Activated T-helper 2 cell treated with anti-CD3 and anti-CD28 coated beads, Interferon-gamma antibody, Interleukin-2, Interleukin-4, amounts not matched to agents 10 μg/mL and 5 μg/mL and 100 μg/mL, durations not matched to agents 14 hours and 24 hours and 36 hours (primary cell): ENCODE data around the gene MRAP2. TPM values are rescaled to one million over a fixed set of nuclear protein-coding genes. Genes with fewer than 3 reads are reported as not detected.
"Not testable (repeated sequence)": the region's sequence is repeated elsewhere in the genome, so short reads cannot be mapped to it uniquely, and the experiment has no call there.

ENCODE experiments used
- DNase-seq: peaks from one replicate; pipeline ENCODE4 v3.0.0; 2021; ENCODE audit warnings: low spot score
- H3K27ac Mint-ChIP-seq: one replicate; pipeline ENCODE4 v1.8.0; 2021; ENCODE audit warnings: mixed read lengths
- H3K27me3 Mint-ChIP-seq: one replicate; pipeline ENCODE4 v1.8.0; 2021; ENCODE audit warnings: low read depth, mixed read lengths
- H3K36me3 Mint-ChIP-seq: one replicate; pipeline ENCODE4 v1.8.0; 2021; ENCODE audit warnings: low read depth, mixed read lengths
- H3K4me1 Mint-ChIP-seq: one replicate; pipeline ENCODE4 v1.8.0; 2021; ENCODE audit warnings: low read depth, mixed read lengths
- H3K4me3 Mint-ChIP-seq: one replicate; pipeline ENCODE4 v1.8.0; 2021; ENCODE audit warnings: low read depth, mild to moderate bottlenecking, moderate library complexity, mixed read lengths
- H3K9me3 Mint-ChIP-seq: one replicate; pipeline ENCODE4 v1.8.0; 2021; ENCODE audit warnings: mixed read lengths
- intact Hi-C: fragments of 100-400 bp; cut with micrococcal nuclease; formaldehyde crosslinking; loops from one replicate; pipeline ENCODE4 v1.15.1; 2023
- total RNA-seq: library from RNA; stranded (reverse); gene quantifications from 2 replicates; pipeline ENCODE4 v1.2.3, GENCODE V29; 2022

MRAP2 gene
- total RNA-seq, 1 donor from 2014 or later, result 0.07 TPM

DNA sequence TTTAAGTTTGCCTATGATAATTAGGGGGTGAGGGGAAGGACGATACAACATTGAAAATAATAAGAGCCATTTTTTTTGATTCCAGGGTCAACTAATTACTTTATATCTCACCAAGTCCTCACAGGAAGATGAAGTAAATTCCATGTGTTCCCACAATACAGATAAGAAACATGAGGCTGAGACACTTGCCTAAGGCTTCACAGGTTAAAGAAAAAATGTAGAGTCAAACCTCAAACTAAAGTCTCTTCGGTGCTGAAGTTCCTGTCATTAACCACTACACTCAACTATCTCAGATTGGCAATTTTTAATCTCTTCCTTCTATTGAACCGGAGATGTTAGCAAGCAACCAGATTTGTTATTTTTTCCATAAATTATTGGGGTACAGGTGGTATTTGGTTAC, 33.0 kb downstream of the MRAP2 start:
- H3K4me3 Mint-ChIP-seq, result no peak overlapping the region
- H3K27me3 Mint-ChIP-seq, result no peaks in the 10 kb centered on the region
- no peak overlapping the region for H3K27ac Mint-ChIP-seq
- DNase-seq, result no peak
- H3K9me3 Mint-ChIP-seq, result no peaks in the 10 kb centered on the region
- intact Hi-C loops, result no loop called here
- H3K4me1 Mint-ChIP-seq, result no peaks in the 10 kb centered on the region
- H3K36me3 Mint-ChIP-seq, result no peaks in the 10 kb centered on the region

DNA sequence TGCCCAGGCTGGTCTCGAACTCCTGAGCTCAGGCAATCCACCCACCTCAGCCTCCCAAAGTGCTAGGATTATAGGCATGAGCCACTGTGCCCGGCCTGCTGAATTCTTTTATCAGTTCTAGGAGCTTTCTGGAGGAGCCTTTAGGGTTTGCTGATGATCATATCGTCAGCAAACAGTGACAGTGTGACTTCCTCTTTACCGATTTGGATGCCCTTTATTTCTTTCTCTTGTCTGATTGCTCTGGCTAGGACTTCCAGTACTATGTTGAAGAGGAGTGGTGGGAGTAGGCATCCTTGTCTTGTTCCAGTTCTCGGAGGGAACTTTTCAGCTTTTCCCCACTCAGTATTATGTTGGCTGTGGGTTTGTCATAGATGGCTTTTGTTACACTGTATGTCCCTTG, 35.3 kb downstream of the MRAP2 start:
- H3K27ac Mint-ChIP-seq, H3K27me3 Mint-ChIP-seq, H3K9me3 Mint-ChIP-seq, DNase-seq, H3K36me3 Mint-ChIP-seq, H3K4me3 Mint-ChIP-seq, intact Hi-C loops, H3K4me1 Mint-ChIP-seq: not testable (repeated sequence)

DNA sequence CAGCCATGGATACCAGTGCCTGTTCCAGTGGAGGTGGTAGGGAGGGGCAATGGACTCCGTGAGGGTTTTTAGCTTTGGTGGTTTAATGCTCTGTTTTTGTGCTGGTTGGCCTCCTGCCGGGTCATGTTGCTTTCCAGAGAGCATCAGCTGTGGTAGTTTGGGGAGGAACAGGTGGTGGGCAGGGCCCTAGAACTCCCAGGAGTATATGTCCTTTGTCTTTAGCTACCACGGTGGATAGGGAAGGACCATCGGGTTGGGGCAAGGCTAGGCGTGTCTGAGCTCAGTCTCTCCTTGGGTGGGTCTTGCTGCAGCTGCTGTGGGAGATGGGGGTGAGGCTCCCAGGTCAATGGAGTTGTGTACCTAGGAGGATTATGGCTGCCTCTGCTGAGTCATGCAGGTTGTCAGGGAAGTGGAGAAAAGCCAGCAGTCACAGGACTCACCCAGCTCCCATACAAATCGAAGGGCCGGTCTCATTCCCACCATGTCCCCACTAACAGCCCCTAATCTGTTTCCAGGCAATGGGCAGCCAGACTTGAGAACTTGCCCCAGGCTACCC, 38.9 kb downstream of the MRAP2 start:
- intact Hi-C loops, result no loop called here
- H3K27ac Mint-ChIP-seq, result no peak overlapping the region
- no peak for DNase-seq
- no peaks in the 10 kb centered on the region for H3K9me3 Mint-ChIP-seq
- H3K4me3 Mint-ChIP-seq, result no peak overlapping the region
- no peaks in the 10 kb centered on the region for H3K4me1 Mint-ChIP-seq
- H3K36me3 Mint-ChIP-seq, result no peaks in the 10 kb centered on the region
- no peaks in the 10 kb centered on the region for H3K27me3 Mint-ChIP-seq

DNA sequence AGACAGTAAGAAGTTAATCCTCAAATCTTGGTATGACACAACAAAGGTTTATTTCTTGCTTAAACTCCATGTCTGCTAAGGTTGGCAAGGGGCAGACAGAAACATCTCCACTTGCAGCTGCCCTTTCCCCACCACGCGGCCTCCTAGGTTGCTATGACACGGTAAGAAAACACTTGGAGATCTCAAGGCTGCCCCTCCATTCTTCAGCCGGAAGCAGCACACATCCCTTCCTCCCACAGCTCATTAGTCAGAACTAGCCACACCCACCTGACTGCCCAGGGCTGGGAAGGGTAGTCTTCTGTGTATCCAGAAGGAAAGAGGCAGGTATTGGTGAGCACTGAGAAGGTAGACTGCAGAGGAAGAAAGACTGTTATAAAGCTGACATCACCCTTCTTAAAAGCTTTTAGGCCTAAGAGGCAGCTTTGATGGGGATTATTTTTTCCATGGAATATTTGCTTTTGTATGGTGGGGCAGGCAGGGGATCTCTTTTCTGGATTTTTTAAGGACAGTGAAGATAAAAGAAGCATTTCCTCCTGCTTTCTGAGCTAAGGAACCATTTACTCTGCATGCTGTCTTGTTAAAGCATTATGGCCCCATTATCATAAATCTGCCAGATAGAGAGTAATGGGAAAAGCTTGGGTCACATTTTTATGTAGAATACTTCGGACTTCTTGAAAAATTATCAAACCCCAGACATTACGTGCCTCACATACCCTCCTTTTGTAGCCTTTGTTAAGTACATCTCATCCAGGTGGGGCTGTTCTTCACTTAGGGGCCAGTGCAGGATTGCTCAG, 41.6 kb downstream of the MRAP2 start:
- Mint-ChIP-seq H3K27ac (no peak overlapping the region), H3K27me3 (no peaks in the 10 kb centered on the region), H3K9me3 (no peaks in the 10 kb centered on the region), H3K36me3 (no peaks in the 10 kb centered on the region), H3K4me1 (no peaks in the 10 kb centered on the region), H3K4me3 (no peak overlapping the region)
- no peak for DNase-seq
- intact Hi-C loops, result no loop called here

DNA sequence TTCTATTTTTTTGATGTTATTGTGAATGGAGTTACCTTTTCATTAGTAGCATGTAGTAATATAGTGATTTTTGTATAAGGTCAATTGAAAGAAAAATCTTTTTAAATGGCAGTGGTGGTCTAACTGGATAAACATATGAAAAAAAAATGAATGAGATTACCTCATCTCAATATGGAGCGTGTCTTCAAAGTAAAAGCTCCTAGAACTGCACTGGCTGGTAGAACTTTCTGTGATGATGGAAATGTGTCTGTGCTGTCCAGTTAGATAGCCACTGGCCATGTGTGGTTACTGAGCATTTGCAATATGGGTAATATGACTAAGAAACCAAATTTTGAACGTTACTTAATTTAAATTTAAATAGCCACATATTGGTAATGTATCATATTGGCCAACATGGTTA, 44.1 kb downstream of the MRAP2 start:
- Mint-ChIP-seq H3K27ac (no peak overlapping the region), H3K4me1 (no peaks in the 10 kb centered on the region), H3K4me3 (no peak overlapping the region), H3K9me3 (no peaks in the 10 kb centered on the region), H3K36me3 (no peaks in the 10 kb centered on the region), H3K27me3 (no peaks in the 10 kb centered on the region)
- intact Hi-C loops, result no loop called here
- no peak for DNase-seq

DNA sequence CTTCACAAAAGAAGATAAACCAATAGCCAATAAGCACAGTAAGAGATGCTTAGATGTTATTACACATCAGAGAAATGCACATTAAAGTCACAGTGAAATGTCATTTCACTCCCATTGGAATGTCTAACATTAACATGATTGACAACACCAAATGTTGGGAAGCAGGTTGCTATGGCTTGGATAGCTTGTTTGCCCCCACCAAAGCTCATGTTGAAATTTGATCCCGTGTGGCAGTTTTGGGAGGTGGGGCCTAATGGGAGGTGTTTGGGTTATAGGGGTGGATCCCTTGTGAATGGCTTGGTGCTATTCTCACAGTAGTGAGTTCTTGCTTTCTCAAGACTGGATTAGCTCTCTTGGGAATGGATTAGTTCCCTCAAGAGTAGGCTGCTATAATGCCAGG, 44.8 kb downstream of the MRAP2 start:
- Mint-ChIP-seq H3K4me1 (no peaks in the 10 kb centered on the region), H3K27ac (no peak overlapping the region), H3K4me3 (no peak overlapping the region), H3K27me3 (no peaks in the 10 kb centered on the region), H3K36me3 (no peaks in the 10 kb centered on the region), H3K9me3 (no peaks in the 10 kb centered on the region)
- no peak for DNase-seq
- intact Hi-C loops, result no loop called here

DNA sequence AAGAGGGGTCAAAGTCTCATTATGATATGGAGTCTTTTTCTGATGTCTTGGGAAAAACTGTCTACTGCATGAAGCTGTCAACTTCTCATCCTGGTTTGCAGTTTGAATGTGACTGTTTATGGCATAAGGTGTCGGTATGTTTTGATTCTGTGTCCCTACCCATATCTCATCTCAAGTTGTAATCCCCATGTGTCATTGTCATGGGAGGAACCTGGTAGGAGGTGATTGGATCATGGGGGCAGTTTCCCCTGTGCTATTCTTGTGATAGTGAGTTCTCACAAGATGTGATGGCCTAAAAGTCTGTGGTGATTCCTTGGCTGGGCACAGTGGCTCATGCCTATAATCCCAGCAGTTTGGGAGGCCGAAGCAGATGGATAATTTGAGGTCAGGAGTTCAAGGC, 47.6 kb downstream of the MRAP2 start:
- Mint-ChIP-seq H3K9me3 (no peaks in the 10 kb centered on the region), H3K4me1 (no peaks in the 10 kb centered on the region), H3K4me3 (no peak overlapping the region), H3K36me3 (no peaks in the 10 kb centered on the region), H3K27me3 (no peaks in the 10 kb centered on the region), H3K27ac (no peak overlapping the region)
- intact Hi-C loops, result no loop called here
- DNase-seq, result no peak

DNA sequence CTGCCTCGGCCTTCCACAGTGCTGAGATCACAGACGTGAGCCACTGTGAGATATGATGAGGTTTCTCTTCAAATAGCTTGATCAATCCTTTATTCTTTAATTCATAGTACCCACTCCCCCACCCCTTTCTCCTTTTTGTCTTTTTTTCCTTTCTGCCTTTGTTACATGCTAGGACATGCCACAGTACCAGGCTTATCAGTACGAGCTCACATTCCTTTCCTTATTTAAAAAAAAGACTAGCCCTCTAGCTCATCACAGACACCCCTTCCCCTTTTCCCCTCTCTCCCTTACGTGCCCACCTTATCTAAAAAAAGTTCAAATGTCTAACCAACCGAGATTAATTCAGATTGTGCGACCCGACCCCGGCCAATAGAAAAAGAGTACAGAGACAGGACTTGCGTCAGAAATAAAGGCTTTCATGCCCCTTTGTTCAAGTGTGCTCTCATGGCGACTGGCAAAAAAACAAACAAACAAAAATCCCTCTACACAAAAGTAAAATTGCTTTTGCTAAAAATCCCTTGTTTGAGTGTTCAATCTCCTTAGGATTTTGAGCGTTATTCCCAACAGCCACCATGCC, 49.2 kb downstream of the MRAP2 start:
- H3K4me1 Mint-ChIP-seq, result no peaks in the 10 kb centered on the region
- intact Hi-C loops, result no loop called here
- no peak for DNase-seq
- H3K27me3 Mint-ChIP-seq, result peaks cover under 1% of the 10 kb centered on the region
- no peak overlapping the region for H3K27ac Mint-ChIP-seq
- H3K4me3 Mint-ChIP-seq, result no peak overlapping the region
- no peaks in the 10 kb centered on the region for H3K9me3 Mint-ChIP-seq
- no peaks in the 10 kb centered on the region for H3K36me3 Mint-ChIP-seq

DNA sequence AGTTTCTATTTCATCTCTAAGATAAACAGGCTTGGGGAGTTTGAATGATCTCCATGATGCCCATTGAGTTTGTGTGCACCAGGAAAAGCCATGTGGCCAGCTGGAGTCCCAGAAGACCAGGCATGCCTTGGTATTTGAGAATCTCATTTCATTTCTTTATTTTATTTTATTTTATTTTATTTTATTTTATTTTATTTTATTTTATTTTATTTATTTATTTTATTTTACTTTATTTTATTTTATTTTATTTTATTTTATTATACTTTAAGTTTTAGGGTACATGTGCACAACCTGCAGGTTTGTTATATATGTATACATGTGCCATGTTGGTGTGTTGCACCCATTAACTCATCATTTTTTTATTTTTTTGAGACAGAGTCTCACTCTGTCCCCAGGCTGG, 51.1 kb downstream of the MRAP2 start:
- H3K27ac Mint-ChIP-seq, intact Hi-C loops, H3K27me3 Mint-ChIP-seq, H3K4me3 Mint-ChIP-seq, H3K4me1 Mint-ChIP-seq, H3K36me3 Mint-ChIP-seq, DNase-seq, H3K9me3 Mint-ChIP-seq: not testable (repeated sequence)

DNA sequence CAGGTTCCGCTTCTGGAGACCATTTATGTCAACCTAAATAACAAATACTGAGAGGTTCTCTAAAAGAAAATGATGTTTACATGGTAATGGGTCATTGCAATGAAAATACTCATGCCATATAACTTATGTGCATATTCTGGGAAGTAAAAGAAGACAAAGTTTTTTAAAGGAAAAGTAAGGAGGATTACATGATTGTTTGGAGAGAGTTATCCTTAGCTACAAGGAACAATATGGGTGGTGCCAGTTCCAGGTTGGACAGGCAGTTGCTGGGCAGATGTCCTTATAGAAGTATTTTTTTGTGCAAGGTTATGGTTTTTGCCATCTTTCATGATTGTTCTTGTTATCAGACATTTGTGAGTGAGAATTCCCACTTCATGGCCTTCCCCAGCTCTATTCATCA, 52.5 kb downstream of the MRAP2 start:
- no peaks in the 10 kb centered on the region for H3K36me3 Mint-ChIP-seq
- no peaks in the 10 kb centered on the region for H3K4me1 Mint-ChIP-seq
- H3K9me3 Mint-ChIP-seq, result no peaks in the 10 kb centered on the region
- H3K27ac Mint-ChIP-seq, result no peak overlapping the region
- intact Hi-C loops, result no loop called here
- DNase-seq, result no peak
- H3K4me3 Mint-ChIP-seq, result no peak overlapping the region
- H3K27me3 Mint-ChIP-seq, result peaks cover 2% of the 10 kb centered on the region

DNA sequence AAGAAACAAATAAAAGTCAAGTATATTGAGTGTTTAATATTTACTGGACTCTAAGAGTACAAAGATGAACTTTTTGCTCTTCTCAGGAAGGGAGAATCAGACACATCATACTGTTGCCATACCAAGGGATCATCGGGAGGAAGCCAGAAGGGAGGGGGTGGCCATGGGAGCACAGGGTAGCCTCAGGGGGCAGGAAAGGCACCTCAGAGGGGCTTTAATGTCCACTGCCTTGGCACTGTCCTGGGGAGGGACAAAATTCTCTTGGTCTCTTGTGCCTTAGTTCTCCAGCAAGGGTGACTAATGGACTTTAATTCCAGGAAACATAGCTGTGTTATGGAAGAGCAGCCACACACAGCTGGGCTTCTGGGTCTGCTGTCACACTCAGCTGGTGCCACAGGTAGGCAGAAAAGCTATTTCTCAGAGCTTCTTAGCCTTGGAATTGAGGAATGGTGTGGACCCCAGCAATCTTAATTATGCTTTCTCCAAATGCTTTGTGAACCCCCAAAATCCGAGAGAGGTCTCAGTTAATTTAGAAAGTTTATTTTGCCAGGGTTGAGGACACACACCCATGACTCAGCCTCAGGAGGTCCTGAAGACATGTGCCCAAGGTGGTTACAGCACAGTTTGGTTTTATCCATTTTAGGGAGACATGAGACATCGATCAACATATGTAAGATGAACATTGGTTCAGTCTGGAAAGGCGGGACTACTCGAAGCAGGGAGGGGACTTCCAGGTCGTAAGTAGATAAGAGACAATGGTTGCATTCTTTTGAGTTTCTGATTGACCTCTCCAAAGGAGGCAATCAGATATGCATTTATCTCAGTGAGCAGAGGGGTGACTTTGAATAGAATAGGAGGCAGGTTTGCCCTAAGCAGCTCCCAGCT, 53.2 kb downstream of the MRAP2 start:
- Mint-ChIP-seq H3K4me3 (no peak overlapping the region), H3K27me3 (peaks cover 2% of the 10 kb centered on the region), H3K9me3 (no peaks in the 10 kb centered on the region), H3K36me3 (no peaks in the 10 kb centered on the region), H3K4me1 (no peaks in the 10 kb centered on the region), H3K27ac (no peak overlapping the region)
- intact Hi-C loops, result no loop called here
- no peak for DNase-seq

DNA sequence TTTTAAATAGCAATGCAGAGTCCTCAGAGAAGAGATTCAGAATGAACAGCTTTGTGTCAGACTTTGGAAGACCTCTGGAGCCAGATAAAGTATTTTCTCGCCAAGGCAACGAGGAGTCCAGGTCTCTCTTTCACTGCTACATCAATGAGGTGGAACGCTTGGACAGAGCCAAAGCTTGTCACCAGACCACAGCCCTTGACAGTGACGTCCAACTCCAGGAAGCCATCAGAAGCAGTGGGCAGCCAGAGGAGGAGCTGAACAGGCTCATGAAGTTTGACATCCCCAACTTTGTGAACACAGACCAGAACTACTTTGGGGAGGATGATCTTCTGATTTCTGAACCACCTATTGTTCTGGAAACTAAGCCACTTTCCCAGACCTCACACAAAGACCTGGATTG, 55.5 kb downstream of the MRAP2 start:
- no peaks in the 10 kb centered on the region for H3K9me3 Mint-ChIP-seq

DNA sequence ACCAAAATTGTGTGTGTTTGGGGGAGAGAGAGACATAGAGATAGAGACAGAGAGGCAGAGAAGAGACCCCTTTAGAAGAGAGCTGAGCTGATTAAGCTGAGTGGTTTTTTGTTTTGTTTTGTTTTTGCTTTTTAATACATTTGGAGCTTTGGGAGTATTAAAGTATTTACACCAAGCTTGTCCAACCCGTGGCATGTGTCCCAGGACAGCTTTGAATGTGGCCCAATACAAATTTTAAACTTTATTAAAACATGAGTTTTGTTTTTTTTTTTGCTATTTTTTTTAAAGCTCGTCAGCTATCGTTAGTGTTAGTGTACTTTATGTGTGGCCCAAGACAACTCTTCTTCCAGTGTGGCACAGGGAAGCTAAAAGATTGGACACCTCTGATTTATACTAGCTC, 56.0 kb downstream of the MRAP2 start:
- Mint-ChIP-seq H3K27me3 (peaks cover 2% of the 10 kb centered on the region), H3K4me3 (no peak overlapping the region), H3K4me1 (no peaks in the 10 kb centered on the region), H3K9me3 (no peaks in the 10 kb centered on the region), H3K27ac (no peak overlapping the region), H3K36me3 (no peaks in the 10 kb centered on the region)
- no peak for DNase-seq
- intact Hi-C loops, result no loop called here

More for the DNA sequence above, 55.5 kb downstream of the MRAP2 start:
- H3K27me3 Mint-ChIP-seq, result peaks cover 2% of the 10 kb centered on the region
- no peaks in the 10 kb centered on the region for H3K4me1 Mint-ChIP-seq
- intact Hi-C loops, result no loop called here
- H3K36me3 Mint-ChIP-seq, result no peaks in the 10 kb centered on the region
- DNase-seq, result no peak
- no peak overlapping the region for H3K4me3 Mint-ChIP-seq
- no peak overlapping the region for H3K27ac Mint-ChIP-seq
